NCI-H82 treated with DMSO at 0.1 percent for 48 hours (cell line): ENCODE results near the gene MCRIP1.

Experiments
- DNase-seq: peaks from one replicate; lab custom pipeline; 2025; ENCODE audit not compliant: unreplicated experiment; lab: John Stamatoyannopoulos, UW

MCRIP1 gene

GRCh38 chr17:81805707-81806460 lies 27.2 kb downstream of the MCRIP1 start:
- no peak for DNase-seq

- no peak for DNase-seq
Observed at GRCh38 chr17:81804559-81805399, 28.3 kb downstream of the MCRIP1 start.

- no peak for DNase-seq
Observed at GRCh38 chr17:81803728-81804558, 29.1 kb downstream of the MCRIP1 start, which contains the start of gene GCGR. Gene GCGR (plus strand): TSS chr17:81804150. CDS start chr17:81809019, 4,869 bp downstream.

GRCh38 chr17:81802856-81803643 lies 30.0 kb downstream of the MCRIP1 start:
- DNase-seq = no peak

GRCh38 chr17:81802048-81802758 lies 30.9 kb downstream of the MCRIP1 start:
- no peak for DNase-seq

GRCh38 chr17:81801327-81801726 lies 31.8 kb downstream of the MCRIP1 start:
- no peak for DNase-seq

GRCh38 chr17:81794509-81794908 lies 38.6 kb downstream of the MCRIP1 start:
- no peak for DNase-seq

GRCh38 chr17:81794074-81794476 lies 39.0 kb downstream of the MCRIP1 start:
- DNase-seq = no peak

- DNase-seq = no peak
Observed at GRCh38 chr17:81792675-81793615, 40.1 kb downstream of the MCRIP1 start.
